ENCODE results near the gene MACROD2. TPM values are rescaled to one million over a fixed set of nuclear protein-coding genes. Genes with fewer than 3 reads are reported as not detected.

MACROD2 gene
- total RNA-seq, 2 donors from 2014 or later, result 8.0 to 19.4 TPM

DNA sequence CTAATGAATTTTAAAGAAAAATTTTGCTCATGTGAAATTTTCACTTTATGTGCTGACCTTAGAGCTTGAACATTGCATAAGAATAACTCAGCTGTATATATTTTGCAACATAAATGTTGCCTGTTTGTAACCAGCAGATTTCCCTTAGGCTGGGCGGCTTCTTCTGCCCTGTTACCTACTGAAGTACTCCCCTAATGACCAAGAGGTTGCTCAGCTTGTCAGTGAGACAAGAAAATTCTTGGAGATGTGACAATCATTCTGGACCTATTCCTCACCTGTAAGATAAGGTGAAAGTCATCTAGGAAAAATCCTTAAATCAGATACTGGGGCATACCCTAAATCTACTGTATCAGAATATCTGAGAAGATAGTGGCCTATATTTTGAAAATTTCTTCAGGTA is 1516.2 kb downstream of the MACROD2 start:
- 88% methylated on average over 1 of the region's 1 CpG for WGBS
- no peaks in the 10 kb centered on the region for H3K36me3 ChIP-seq
- TF ChIP-seq POLR2AphosphoS5 (IDR thresholded peaks at IDR 0.05) (no peak), POLR2A (IDR thresholded peaks at IDR 0.05) (no peak)
- TF ChIP-seq, protein P1, sequence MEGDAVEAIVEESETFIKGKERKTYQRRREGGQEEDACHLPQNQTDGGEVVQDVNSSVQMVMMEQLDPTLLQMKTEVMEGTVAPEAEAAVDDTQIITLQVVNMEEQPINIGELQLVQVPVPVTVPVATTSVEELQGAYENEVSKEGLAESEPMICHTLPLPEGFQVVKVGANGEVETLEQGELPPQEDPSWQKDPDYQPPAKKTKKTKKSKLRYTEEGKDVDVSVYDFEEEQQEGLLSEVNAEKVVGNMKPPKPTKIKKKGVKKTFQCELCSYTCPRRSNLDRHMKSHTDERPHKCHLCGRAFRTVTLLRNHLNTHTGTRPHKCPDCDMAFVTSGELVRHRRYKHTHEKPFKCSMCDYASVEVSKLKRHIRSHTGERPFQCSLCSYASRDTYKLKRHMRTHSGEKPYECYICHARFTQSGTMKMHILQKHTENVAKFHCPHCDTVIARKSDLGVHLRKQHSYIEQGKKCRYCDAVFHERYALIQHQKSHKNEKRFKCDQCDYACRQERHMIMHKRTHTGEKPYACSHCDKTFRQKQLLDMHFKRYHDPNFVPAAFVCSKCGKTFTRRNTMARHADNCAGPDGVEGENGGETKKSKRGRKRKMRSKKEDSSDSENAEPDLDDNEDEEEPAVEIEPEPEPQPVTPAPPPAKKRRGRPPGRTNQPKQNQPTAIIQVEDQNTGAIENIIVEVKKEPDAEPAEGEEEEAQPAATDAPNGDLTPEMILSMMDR (IDR thresholded peaks at IDR 0.05), result no peak
- no peak for DNase-seq (ENCODE audit: low spot score)
- H3K27me3 ChIP-seq (replicated peaks; ENCODE audit: insufficient read depth), result no peaks in the 10 kb centered on the region
- no peaks in the 10 kb centered on the region for H3K9me3 ChIP-seq
- intact Hi-C loops (cut with DNase I), result no loop called here
- no peaks in the 10 kb centered on the region for H3K4me1 ChIP-seq (replicated peaks)
- H3K27ac ChIP-seq, result no peak overlapping the region
- no peak overlapping the region for H3K4me3 ChIP-seq

DNA sequence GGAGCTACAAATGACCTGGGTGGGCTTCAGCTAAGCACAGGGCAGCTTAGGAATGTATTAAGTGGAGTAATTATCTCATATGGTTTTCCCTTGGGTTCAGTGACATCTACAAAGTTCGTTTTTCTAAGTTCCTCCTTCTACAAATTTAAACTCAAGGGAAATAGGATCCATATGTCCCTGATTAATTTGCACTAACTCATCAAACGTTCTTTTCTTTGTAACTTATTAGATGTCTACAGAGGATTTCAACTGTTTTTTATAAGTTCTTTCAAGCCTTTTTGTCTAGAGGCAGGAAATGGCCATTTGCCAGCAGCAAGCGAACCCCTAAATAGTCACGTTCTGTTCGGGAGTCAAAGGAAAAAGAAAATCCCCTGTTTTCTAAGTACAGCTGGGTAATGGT is 1517.6 kb downstream of the MACROD2 start:
- Histone ChIP-seq H3K9me3 (no peaks in the 10 kb centered on the region), H3K27me3 (replicated peaks; ENCODE audit: insufficient read depth) (no peaks in the 10 kb centered on the region), H3K4me3 (no peak overlapping the region), H3K4me1 (replicated peaks) (no peaks in the 10 kb centered on the region), H3K36me3 (no peaks in the 10 kb centered on the region), H3K27ac (no peak overlapping the region)
- TF ChIP-seq POLR2A (IDR thresholded peaks at IDR 0.05) (no peak), POLR2AphosphoS5 (IDR thresholded peaks at IDR 0.05) (no peak)
- TF ChIP-seq, protein P1 (IDR thresholded peaks at IDR 0.05), result no peak
- intact Hi-C loops (cut with DNase I), result no loop called here
- 31% methylated on average over 5 of the region's 5 CpGs for WGBS
- DNase-seq (ENCODE audit: low spot score), result no peak

DNA sequence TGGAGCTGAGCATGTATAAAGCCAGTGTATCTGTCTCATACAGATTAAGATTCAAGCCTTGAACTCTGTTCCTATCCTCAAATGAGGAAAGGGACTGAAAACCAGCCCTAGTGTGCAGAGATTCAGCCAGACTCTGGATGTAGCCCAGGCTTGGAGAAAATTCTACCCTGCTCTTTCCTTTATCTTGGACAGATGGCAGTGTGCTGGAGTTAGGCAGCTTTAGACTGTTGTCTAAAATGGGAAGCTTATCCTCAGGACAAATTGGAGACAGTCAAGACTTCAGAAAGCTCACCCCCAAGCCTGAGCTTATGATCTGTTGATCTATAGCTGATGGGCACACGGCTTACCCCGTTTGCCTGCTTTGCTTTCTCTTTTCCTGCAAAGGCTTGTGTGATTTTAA is 1520.4 kb downstream of the MACROD2 start:
- H3K4me1 ChIP-seq (replicated peaks), result no peaks in the 10 kb centered on the region
- no peak overlapping the region for H3K27ac ChIP-seq
- no peaks in the 10 kb centered on the region for H3K9me3 ChIP-seq
- no peak for DNase-seq (ENCODE audit: low spot score)
- H3K27me3 ChIP-seq (replicated peaks; ENCODE audit: insufficient read depth), result no peaks in the 10 kb centered on the region
- TF ChIP-seq POLR2AphosphoS5 (IDR thresholded peaks at IDR 0.05) (no peak), POLR2A (IDR thresholded peaks at IDR 0.05) (no peak)
- TF ChIP-seq, protein P1 (IDR thresholded peaks at IDR 0.05), result no peak
- no peak overlapping the region for H3K4me3 ChIP-seq
- no peaks in the 10 kb centered on the region for H3K36me3 ChIP-seq
- 64% methylated on average over 2 of the region's 2 CpGs for WGBS
- intact Hi-C loops (cut with DNase I), result no loop called here

DNA sequence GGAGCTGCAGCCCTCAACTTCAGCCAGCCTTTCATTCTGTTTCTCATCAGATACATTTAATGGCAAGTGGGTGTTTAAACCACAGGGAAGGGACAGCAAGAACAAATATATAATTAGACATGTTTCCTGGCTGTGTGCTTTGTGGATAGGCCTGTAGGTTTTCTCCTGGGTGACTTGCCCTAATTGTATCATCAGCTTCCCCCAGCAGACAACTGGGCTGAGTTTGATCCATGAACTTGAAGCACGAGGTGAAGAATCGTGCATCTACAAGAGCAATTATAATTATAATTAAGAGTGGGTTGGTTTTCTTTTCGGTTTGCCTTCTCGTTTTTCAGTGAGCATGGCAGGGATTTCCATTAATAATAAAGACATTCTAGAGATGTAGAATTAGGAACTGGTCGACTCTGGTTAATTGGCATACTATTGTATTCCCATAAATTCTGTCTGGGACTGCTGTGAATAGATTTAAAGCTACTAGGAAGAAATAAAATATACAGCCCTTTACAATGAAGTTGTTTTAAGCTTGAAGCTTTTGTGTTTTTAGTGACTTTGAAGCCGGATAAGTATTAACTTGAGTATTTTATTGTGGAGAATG is 1525.7 kb downstream of the MACROD2 start:
- H3K27ac ChIP-seq, result no peak overlapping the region
- no peaks in the 10 kb centered on the region for H3K36me3 ChIP-seq
- TF ChIP-seq, protein P1 (IDR thresholded peaks at IDR 0.05), result no peak
- TF ChIP-seq POLR2A (IDR thresholded peaks at IDR 0.05) (no peak), POLR2AphosphoS5 (IDR thresholded peaks at IDR 0.05) (no peak)
- 58% methylated on average over 6 of the region's 6 CpGs for WGBS
- no peaks in the 10 kb centered on the region for H3K9me3 ChIP-seq
- H3K4me3 ChIP-seq, result no peak overlapping the region
- no peaks in the 10 kb centered on the region for H3K4me1 ChIP-seq (replicated peaks)
- H3K27me3 ChIP-seq (replicated peaks; ENCODE audit: insufficient read depth), result no peaks in the 10 kb centered on the region
- no peak for DNase-seq (ENCODE audit: low spot score)
- intact Hi-C loops (cut with DNase I), result no loop called here

DNA sequence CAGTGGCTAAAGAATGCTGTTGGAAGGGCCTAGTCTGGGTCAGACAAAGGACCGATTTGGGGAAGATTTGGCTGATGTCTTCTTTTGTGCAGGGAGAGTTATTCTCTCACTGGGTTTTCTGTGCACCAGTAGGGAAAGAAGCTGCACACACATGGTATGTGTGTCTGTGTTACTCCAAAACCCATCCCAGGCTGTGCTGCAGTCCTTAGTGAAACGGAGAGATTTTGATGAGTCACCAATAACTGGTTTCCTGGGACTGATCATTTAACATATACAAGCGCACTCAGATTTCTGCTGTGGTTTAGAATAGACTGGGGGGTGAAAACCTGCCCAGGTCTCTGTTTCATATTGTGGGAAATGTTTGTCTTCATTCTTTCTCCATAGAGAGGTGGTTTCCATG is 1528.1 kb downstream of the MACROD2 start:
- Histone ChIP-seq H3K4me3 (no peak overlapping the region), H3K36me3 (no peaks in the 10 kb centered on the region), H3K27ac (no peak overlapping the region), H3K9me3 (no peaks in the 10 kb centered on the region), H3K4me1 (replicated peaks) (no peaks in the 10 kb centered on the region), H3K27me3 (replicated peaks; ENCODE audit: insufficient read depth) (no peaks in the 10 kb centered on the region)
- WGBS, result 90% methylated on average over 3 of the region's 3 CpGs
- intact Hi-C loops (cut with DNase I), result no loop called here
- TF ChIP-seq POLR2A (IDR thresholded peaks at IDR 0.05) (no peak), POLR2AphosphoS5 (IDR thresholded peaks at IDR 0.05) (no peak)
- TF ChIP-seq, protein P1 (IDR thresholded peaks at IDR 0.05), result no peak
- no peak for DNase-seq (ENCODE audit: low spot score)
